Measurements from ENCODE around the gene DOCK8. TPM values are rescaled to one million over a fixed set of nuclear protein-coding genes. Genes with fewer than 3 reads are reported as not detected.

DOCK8 gene
- total and polyA plus RNA-seq, 2 of the 13 experiments (the other 11 are each of a cell fraction or from before 2014, with no cell fraction given) = 0.28 to 0.38 TPM

GRCh38 chr9:404234-404633 is 189.6 kb downstream of the DOCK8 start (continued):
- TF ChIP-seq ZNF558 (CRISPR knock-in tag; IDR thresholded peaks at IDR 0.05; ENCODE audit: borderline replicate concordance) = no peak

DNA sequence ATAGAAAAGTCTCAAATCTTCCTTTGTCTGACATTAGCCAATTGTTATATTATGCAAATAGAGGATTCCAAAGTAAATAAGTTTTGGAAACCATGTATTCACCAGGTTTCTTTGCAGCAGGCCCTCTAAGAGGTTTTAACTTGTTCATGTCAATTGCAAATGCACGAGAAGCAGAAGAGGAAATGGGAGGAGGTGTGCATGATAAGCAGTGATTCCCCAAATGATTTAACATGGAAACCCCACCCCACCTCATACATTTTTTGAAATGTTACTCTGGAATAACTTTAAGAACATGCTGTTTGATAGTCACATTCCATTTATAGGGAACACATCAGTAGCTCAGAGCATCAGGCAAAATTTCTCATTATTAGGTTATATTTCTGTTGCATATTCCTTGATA is 190.7 kb downstream of the DOCK8 start:
- CTCF ChIA-PET (ENCODE audit: low intra/inter-chr PET ratio, low total read pairs) = no interaction called here
- H3K27ac ChIP-seq (ENCODE audit: extremely low read length, insufficient read depth, low read length) = no peak overlapping the region
- POLR2A ChIA-PET = no interaction called here
- no peaks in the 10 kb centered on the region for H3K79me2 ChIP-seq (ENCODE audit: insufficient read depth, low read length)
- WGBS (ENCODE audit: low lambda C conversion rate) = 18% methylated on average over 1 of the region's 1 CpG
- no peak overlapping the region for H2AFZ ChIP-seq (ENCODE audit: low read length)
- FAIRE-seq (no peak), ATAC-seq (no peak), DNase-seq (ENCODE audit: low spot score) (no peak)
- H3K4me1 ChIP-seq (ENCODE audit: insufficient read depth, low read length) = no peaks in the 10 kb centered on the region
- no peaks in the 10 kb centered on the region for H3K36me3 ChIP-seq (replicated peaks in 1 of 2; ENCODE audit: control insufficient read depth in 1 of 2, insufficient read depth in 2 of 2, low read length in 2 of 2)
- no peaks in the 10 kb centered on the region for H4K20me1 ChIP-seq (ENCODE audit: insufficient read depth, low read length)
- in situ Hi-C loops (cut with HindIII; ENCODE audit: extremely low pct_ligation_motif_present, low pct_unique_long_range_greater_than_20kb) = no loop called here
- no TSS peak for BruUV-seq (replicated peaks)
- H3K27me3 ChIP-seq (ENCODE audit: control insufficient read depth in 1 of 2, insufficient read depth in 2 of 2, low read length in 2 of 2) = no peaks in the 10 kb centered on the region
- H3K9me3 ChIP-seq (ENCODE audit: low read length) = no peaks in the 10 kb centered on the region
- no peak overlapping the region for H3K4me2 ChIP-seq (ENCODE audit: low read depth, low read length)
- H3K4me3 ChIP-seq (replicated peaks in 1 of 3; ENCODE audit: insufficient read depth in 1 of 3, low read depth in 2 of 3, low read length in 3 of 3) = no peak overlapping the region
- H3K9ac ChIP-seq (ENCODE audit: insufficient read depth, low read depth, low read length) = no peak overlapping the region
- intact Hi-C loops (cut with micrococcal nuclease; ENCODE audit: unreplicated experiment) = no loop called here
- TF ChIP-seq SMAD1 (CRISPR knock-in tag; IDR thresholded peaks at IDR 0.05; ENCODE audit: borderline replicate concordance, low read depth) (no peak), SNAPC4 (CRISPR knock-in tag; IDR thresholded peaks at IDR 0.05) (no peak), SP4 (CRISPR knock-in tag; IDR thresholded peaks at IDR 0.05) (no peak), POLR2AphosphoS5 (IDR thresholded peaks at IDR 0.05; ENCODE audit: low read depth, low read length) (no peak), YEATS4 (CRISPR knock-in tag; IDR thresholded peaks at IDR 0.05; ENCODE audit: borderline replicate concordance) (no peak), ZNF800 (CRISPR knock-in tag; IDR thresholded peaks at IDR 0.05) (no peak)
